Subcutaneous abdominal adipose tissue (tissue), 5 donors: ENCODE data around the gene GXYLT2.
"Not testable (repeated sequence)": the region's sequence is repeated elsewhere in the genome, so short reads cannot be mapped to it uniquely, and the experiment has no call there.

Experiments
- H3K27ac ChIP-seq: one replicate; pipeline ENCODE4 v1.7.0; 2013; ENCODE audit warnings: low read depth, mild to moderate bottlenecking, inconsistent platforms, low read length, moderate library complexity
- H3K27me3 ChIP-seq, 5 donors: one replicate each; pipeline ENCODE4 v1.7.0; 2013; ENCODE audit warnings: low read length in 5 of 5, inconsistent platforms in 1 of 5; ENCODE audit not compliant: control insufficient read depth in 5 of 5, insufficient read depth in 4 of 5
- H3K36me3 ChIP-seq, 5 donors: one replicate each; pipeline ENCODE4 v1.7.0; 2013; ENCODE audit warnings: low read length in 5 of 5; ENCODE audit not compliant: control insufficient read depth in 5 of 5, insufficient read depth in 5 of 5
- H3K4me1 ChIP-seq, 5 donors: one replicate each; pipeline ENCODE4 v1.7.0; 2013; ENCODE audit warnings: low read length in 5 of 5, mild to moderate bottlenecking in 3 of 5, moderate library complexity in 1 of 5; ENCODE audit not compliant: control insufficient read depth in 5 of 5, insufficient read depth in 5 of 5
- H3K4me3 ChIP-seq, 5 donors: one replicate each; pipeline ENCODE4 v1.7.0; 2013; ENCODE audit warnings: low read length in 5 of 5, low read depth in 1 of 5
- H3K9ac ChIP-seq, 5 donors: one replicate each; pipeline ENCODE4 v1.7.0; 2013; ENCODE audit warnings: low read length in 5 of 5, mild to moderate bottlenecking in 4 of 5, moderate library complexity in 3 of 5
- H3K9me3 ChIP-seq, 5 donors: one replicate each; pipeline ENCODE4 v1.7.0; 2013; ENCODE audit warnings: low read length in 5 of 5; ENCODE audit not compliant: control insufficient read depth in 5 of 5
- donor health status: healthy.
- donor health status: healthy.
- donor health status: healthy.
- donor health status: healthy.
- donor health status: healthy.

GXYLT2 gene

GRCh38 chr3:72928781-72929735 lies 41.2 kb downstream of the GXYLT2 start:
- not testable (repeated sequence) for H3K4me3 ChIP-seq, H3K27me3 ChIP-seq, H3K27ac ChIP-seq, H3K4me1 ChIP-seq, H3K36me3 ChIP-seq, H3K9ac ChIP-seq, H3K9me3 ChIP-seq

GRCh38 chr3:72930754-72931153 lies 42.9 kb downstream of the GXYLT2 start:
- no peak overlapping the region for H3K4me3 ChIP-seq
- H3K27ac ChIP-seq, result no peak overlapping the region
- no peaks in the 10 kb centered on the region for H3K36me3 ChIP-seq
- H3K4me1 ChIP-seq, result no peaks in the 10 kb centered on the region
- H3K9ac ChIP-seq, result no peak overlapping the region
- H3K27me3 ChIP-seq, result no peaks in the 10 kb centered on the region
- H3K9me3 ChIP-seq, result peaks cover 0 to 4% (median 0%) of the 10 kb centered on the region in 5 donors

- Histone ChIP-seq H3K36me3 (no peaks in the 10 kb centered on the region), H3K9ac (no peak overlapping the region), H3K27me3 (no peaks in the 10 kb centered on the region), H3K4me1 (no peaks in the 10 kb centered on the region), H3K9me3 (peaks cover 0 to 4% (median 0%) of the 10 kb centered on the region in 5 donors), H3K27ac (no peak overlapping the region), H3K4me3 (no peak overlapping the region)
These were observed 44.6 kb downstream of the GXYLT2 start for GRCh38 chr3:72932416-72932815.

GRCh38 chr3:72938471-72939265 lies 50.8 kb downstream of the GXYLT2 start:
- H3K4me1 ChIP-seq, result peaks cover 3 to 10% (median 7%) of the 10 kb centered on the region in 5 donors
- no peaks in the 10 kb centered on the region for H3K9me3 ChIP-seq
- H3K9ac ChIP-seq, result peak overlapping the region in 2 of 5 donors; percentile 3 to 20
- H3K4me3 ChIP-seq, result peak overlapping the region in 3 of 5 donors; percentile 16 to 30 (median 19)
- no peaks in the 10 kb centered on the region for H3K36me3 ChIP-seq
- no peaks in the 10 kb centered on the region for H3K27me3 ChIP-seq
- H3K27ac ChIP-seq, result peak overlapping the region; percentile 79

- Histone ChIP-seq H3K9me3 (no peaks in the 10 kb centered on the region), H3K9ac (no peak overlapping the region), H3K4me1 (peaks cover 3 to 10% (median 8%) of the 10 kb centered on the region in 5 donors), H3K4me3 (no peak overlapping the region), H3K36me3 (no peaks in the 10 kb centered on the region), H3K27me3 (no peaks in the 10 kb centered on the region), H3K27ac (no peak overlapping the region)
These were observed 53.4 kb downstream of the GXYLT2 start for GRCh38 chr3:72941245-72941644.

- no peaks in the 10 kb centered on the region for H3K27me3 ChIP-seq
- H3K4me3 ChIP-seq, result no peak overlapping the region
These were observed 54.6 kb downstream of the GXYLT2 start for GRCh38 chr3:72942427-72942826.

GRCh38 chr3:72944696-72945095 lies 56.9 kb downstream of the GXYLT2 start:
- no peak overlapping the region for H3K9ac ChIP-seq
- no peaks in the 10 kb centered on the region for H3K27me3 ChIP-seq
- no peaks in the 10 kb centered on the region for H3K9me3 ChIP-seq
- no peaks in the 10 kb centered on the region for H3K36me3 ChIP-seq
- H3K4me1 ChIP-seq, result peaks cover 0 to 3% (median 0%) of the 10 kb centered on the region in 5 donors
- no peak overlapping the region for H3K4me3 ChIP-seq
- H3K27ac ChIP-seq, result no peak overlapping the region

More at GRCh38 chr3:72942427-72942826, 54.6 kb downstream of the GXYLT2 start:
- H3K9ac ChIP-seq, result no peak overlapping the region
- no peaks in the 10 kb centered on the region for H3K36me3 ChIP-seq
- H3K9me3 ChIP-seq, result no peaks in the 10 kb centered on the region
- peaks cover 3 to 10% (median 8%) of the 10 kb centered on the region in 5 donors for H3K4me1 ChIP-seq
- H3K27ac ChIP-seq, result no peak overlapping the region

GRCh38 chr3:72947715-72948490 lies 60.1 kb downstream of the GXYLT2 start:
- peaks cover 0 to 3% (median 0%) of the 10 kb centered on the region in 5 donors for H3K4me1 ChIP-seq
- H3K27ac ChIP-seq, result no peak overlapping the region
- no peak overlapping the region for H3K4me3 ChIP-seq
- no peaks in the 10 kb centered on the region for H3K27me3 ChIP-seq
- no peak overlapping the region for H3K9ac ChIP-seq
- H3K9me3 ChIP-seq, result no peaks in the 10 kb centered on the region
- H3K36me3 ChIP-seq, result no peaks in the 10 kb centered on the region

GRCh38 chr3:72949016-72949415 lies 61.2 kb downstream of the GXYLT2 start:
- peaks cover 0 to 10% (median 5%) of the 10 kb centered on the region in 5 donors for H3K4me1 ChIP-seq
- H3K9me3 ChIP-seq, result no peaks in the 10 kb centered on the region
- H3K9ac ChIP-seq, result no peak overlapping the region
- no peaks in the 10 kb centered on the region for H3K36me3 ChIP-seq
- no peak overlapping the region for H3K27ac ChIP-seq
- H3K27me3 ChIP-seq, result no peaks in the 10 kb centered on the region
- H3K4me3 ChIP-seq, result no peak overlapping the region
